Glutamatergic neuron (in vitro differentiated cells): Measurements from ENCODE around the gene USP46. TPM values are rescaled to one million over a fixed set of nuclear protein-coding genes. Genes with fewer than 3 reads are reported as not detected.

Experiments used
- DNase-seq: peaks from one replicate; pipeline ENCODE4 v3.0.0; 2022
- H3K27ac Mint-ChIP-seq: one replicate; pipeline ENCODE4 v1.8.0; 2020; ENCODE audit warnings: mild to moderate bottlenecking, mixed read lengths, inconsistent platforms; ENCODE audit not compliant: unreplicated experiment
- H3K27me3 Mint-ChIP-seq: one replicate; pipeline ENCODE4 v1.8.0; 2020; ENCODE audit warnings: mild to moderate bottlenecking, moderate library complexity, mixed read lengths, inconsistent platforms; ENCODE audit not compliant: unreplicated experiment
- H3K36me3 Mint-ChIP-seq: one replicate; pipeline ENCODE4 v1.8.0; 2020; ENCODE audit warnings: mild to moderate bottlenecking, mixed read lengths, inconsistent platforms; ENCODE audit not compliant: unreplicated experiment
- H3K4me1 Mint-ChIP-seq: one replicate; pipeline ENCODE4 v1.8.0; 2020; ENCODE audit warnings: mild to moderate bottlenecking, low read depth, mixed read lengths, inconsistent platforms; ENCODE audit not compliant: unreplicated experiment
- H3K4me3 Mint-ChIP-seq: one replicate; pipeline ENCODE4 v1.8.0; 2020; ENCODE audit warnings: mild to moderate bottlenecking, mixed read lengths, inconsistent platforms; ENCODE audit not compliant: unreplicated experiment
- H3K9me3 Mint-ChIP-seq: one replicate; pipeline ENCODE4 v1.8.0; 2020; ENCODE audit warnings: mild to moderate bottlenecking, moderate library complexity, mixed read lengths, inconsistent platforms; ENCODE audit not compliant: unreplicated experiment
- total RNA-seq: library from RNA; stranded (reverse); fragmentation: NEBNext Ultra II Directional; extraction: Animal tissue kit (Norgen Biotek cat#: 25700); gene quantifications from one replicate; pipeline ENCODE4 v1.2.1, GENCODE V29; 2021; ENCODE audit not compliant: unreplicated experiment
- TF ChIP-seq, protein P1 (sequence below): fragments of 200-600 bp; sonication (generic); IDR thresholded peaks from one replicate; pipeline ENCODE4 v1.5.0; 2021; ENCODE audit not compliant: partially characterized antibody, unreplicated experiment

The USP46 gene
- total RNA-seq, 1 donor from 2014 or later = 72.4 TPM

DNA sequence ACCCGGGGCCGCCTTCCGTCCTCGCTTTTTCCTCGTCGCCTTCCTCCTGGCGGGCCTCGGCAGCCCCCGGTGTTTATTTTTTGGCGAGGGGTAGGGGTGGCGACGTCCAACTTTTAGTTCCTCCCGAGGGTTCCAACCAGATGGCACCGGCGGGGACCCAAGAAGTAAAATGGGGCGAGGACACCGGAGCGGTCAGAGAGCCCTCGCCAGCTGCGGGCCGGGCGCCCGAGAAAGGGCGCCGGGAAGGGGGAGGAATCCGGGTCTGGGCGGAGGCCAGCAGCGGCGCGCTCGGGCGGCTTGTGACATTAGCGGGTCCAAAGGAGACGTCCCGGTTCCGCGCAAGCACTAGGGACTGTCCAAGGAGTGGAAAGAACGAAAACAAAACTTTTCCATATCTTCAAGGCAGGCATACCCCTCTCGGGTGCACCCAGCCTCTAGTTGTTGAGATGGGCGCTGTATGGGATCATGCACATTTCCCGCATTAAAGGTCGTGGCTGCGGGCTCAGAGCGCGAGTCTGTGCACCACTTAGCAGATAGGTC, 691 bp upstream of the USP46 start:
- Mint-ChIP-seq H3K27me3 (peaks cover 10% of the 10 kb centered on the region), H3K9me3 (peaks cover 14% of the 10 kb centered on the region), H3K4me1 (peaks cover 25% of the 10 kb centered on the region), H3K27ac (peak overlapping the region; percentile 30), H3K36me3 (peaks cover 3% of the 10 kb centered on the region), H3K4me3 (peak overlapping the region; percentile 79)
- TF ChIP-seq, protein P1, sequence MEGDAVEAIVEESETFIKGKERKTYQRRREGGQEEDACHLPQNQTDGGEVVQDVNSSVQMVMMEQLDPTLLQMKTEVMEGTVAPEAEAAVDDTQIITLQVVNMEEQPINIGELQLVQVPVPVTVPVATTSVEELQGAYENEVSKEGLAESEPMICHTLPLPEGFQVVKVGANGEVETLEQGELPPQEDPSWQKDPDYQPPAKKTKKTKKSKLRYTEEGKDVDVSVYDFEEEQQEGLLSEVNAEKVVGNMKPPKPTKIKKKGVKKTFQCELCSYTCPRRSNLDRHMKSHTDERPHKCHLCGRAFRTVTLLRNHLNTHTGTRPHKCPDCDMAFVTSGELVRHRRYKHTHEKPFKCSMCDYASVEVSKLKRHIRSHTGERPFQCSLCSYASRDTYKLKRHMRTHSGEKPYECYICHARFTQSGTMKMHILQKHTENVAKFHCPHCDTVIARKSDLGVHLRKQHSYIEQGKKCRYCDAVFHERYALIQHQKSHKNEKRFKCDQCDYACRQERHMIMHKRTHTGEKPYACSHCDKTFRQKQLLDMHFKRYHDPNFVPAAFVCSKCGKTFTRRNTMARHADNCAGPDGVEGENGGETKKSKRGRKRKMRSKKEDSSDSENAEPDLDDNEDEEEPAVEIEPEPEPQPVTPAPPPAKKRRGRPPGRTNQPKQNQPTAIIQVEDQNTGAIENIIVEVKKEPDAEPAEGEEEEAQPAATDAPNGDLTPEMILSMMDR = no peak
- peak; percentile 43 for DNase-seq

DNA sequence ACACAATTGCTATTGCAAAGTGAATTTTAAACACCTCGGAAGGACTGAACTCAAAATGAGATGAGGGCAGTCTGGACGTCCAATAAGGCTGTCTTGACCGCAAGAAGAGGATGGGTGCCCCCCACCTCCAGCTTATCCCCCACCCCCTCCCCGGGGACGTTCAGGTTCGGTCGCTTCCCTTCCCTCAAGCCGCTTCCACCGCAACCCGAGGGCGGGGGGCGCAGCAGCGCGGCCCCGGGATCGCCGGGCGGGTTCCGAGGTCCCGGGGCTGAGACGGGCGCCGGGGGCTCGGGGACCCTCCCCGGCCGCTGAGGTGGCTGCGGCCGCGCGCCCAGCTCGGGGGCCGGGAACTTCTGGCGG, 480 bp downstream of the USP46 start:
- DNase-seq = peak; percentile 52
- peak overlapping the region; percentile 92 for H3K4me3 Mint-ChIP-seq
- peaks cover 10% of the 10 kb centered on the region for H3K27me3 Mint-ChIP-seq
- H3K36me3 Mint-ChIP-seq = no peaks in the 10 kb centered on the region
- H3K27ac Mint-ChIP-seq = peak overlapping the region; percentile 85
- peaks cover 25% of the 10 kb centered on the region for H3K4me1 Mint-ChIP-seq
- TF ChIP-seq, protein P1 = no peak
- H3K9me3 Mint-ChIP-seq = peaks cover 14% of the 10 kb centered on the region

DNA sequence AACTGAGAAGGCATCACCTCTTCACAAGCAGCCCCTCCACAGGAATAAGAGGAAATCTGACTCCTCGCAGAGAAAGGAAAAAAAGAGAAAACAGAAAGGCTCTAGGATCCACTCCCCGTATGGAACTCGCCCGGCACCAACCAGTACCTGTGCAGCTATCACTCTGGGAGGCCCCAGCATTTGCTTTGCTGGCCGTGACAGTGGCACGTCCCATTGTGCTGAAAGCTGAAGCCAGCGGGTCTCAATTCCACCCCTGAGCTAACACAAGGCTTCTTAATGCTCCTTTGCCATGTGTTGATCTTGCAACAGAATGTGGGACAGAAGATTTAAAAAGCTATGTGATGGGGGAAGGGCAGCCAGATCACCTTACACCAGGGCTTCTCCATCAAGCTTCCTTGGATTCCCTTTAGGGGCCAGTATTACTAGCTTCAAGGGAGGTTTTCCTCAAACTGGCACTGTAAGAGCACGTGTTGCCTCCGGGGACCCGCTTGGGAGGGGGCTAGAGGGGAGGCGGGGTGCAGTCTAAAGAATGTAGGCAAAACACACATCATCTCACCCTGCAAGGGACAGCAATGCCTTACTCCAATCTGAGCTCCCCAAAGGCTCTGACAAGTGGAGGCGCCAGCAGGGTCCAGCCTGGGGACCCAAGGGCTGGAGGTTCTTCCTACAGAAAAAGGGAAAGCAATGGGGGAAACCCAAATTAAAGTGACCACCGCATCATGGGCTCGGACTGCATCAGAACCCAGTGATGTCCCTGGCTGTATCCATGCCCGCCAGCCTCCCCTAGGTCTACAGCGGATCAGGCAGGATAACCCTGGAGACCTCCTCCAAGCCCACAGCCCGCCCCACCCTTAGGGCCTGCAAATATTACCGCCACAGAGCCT, 1.2 kb downstream of the USP46 start:
- Mint-ChIP-seq H3K27me3 (peaks cover 10% of the 10 kb centered on the region), H3K36me3 (peaks cover 2% of the 10 kb centered on the region), H3K9me3 (peaks cover 14% of the 10 kb centered on the region), H3K4me3 (peak overlapping the region; percentile 92), H3K27ac (peak overlapping the region; percentile 85), H3K4me1 (peaks cover 25% of the 10 kb centered on the region)
- DNase-seq = peak; percentile 62
- TF ChIP-seq, protein P1 = no peak

DNA sequence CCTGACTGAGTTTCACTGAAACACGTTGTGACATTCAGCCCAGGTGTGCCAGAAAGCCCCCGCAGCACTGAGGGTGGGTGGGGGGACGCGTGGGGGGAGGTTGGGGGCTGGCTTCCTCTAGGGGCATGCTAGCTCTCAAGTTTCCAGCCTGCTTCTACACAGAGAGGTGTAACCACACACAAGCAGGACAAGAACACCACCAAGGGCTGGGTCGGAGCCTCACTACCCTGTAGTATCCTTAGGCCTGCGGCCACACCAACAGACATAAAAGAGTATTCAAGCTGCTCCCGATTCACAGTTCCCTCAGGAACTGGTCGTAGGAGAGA, 1.8 kb downstream of the USP46 start:
- Mint-ChIP-seq H3K9me3 (peaks cover 14% of the 10 kb centered on the region), H3K27ac (peak overlapping the region; percentile 85), H3K4me1 (peaks cover 25% of the 10 kb centered on the region)

More for the DNA sequence above, 1.8 kb downstream of the USP46 start:
- H3K36me3 Mint-ChIP-seq = peaks cover 4% of the 10 kb centered on the region
- DNase-seq = peak; percentile 20
- peak overlapping the region; percentile 92 for H3K4me3 Mint-ChIP-seq
- TF ChIP-seq, protein P1 = no peak
- H3K27me3 Mint-ChIP-seq = peaks cover 10% of the 10 kb centered on the region
